VCaP (cell line): ENCODE measurements around the gene DDX41.

Source experiments
- H3K27ac ChIP-seq: fragments of 450-650 bp; 2 replicates; pipeline ENCODE4 v1.5.1; 2017
- TF ChIP-seq, protein P1 (sequence below): fragments of 450-650 bp; conservative IDR thresholded peaks from 2 replicates; pipeline ENCODE4 v1.5.1; 2017; ENCODE audit warnings: mild to moderate bottlenecking, moderate library complexity

Gene DDX41

DNA sequence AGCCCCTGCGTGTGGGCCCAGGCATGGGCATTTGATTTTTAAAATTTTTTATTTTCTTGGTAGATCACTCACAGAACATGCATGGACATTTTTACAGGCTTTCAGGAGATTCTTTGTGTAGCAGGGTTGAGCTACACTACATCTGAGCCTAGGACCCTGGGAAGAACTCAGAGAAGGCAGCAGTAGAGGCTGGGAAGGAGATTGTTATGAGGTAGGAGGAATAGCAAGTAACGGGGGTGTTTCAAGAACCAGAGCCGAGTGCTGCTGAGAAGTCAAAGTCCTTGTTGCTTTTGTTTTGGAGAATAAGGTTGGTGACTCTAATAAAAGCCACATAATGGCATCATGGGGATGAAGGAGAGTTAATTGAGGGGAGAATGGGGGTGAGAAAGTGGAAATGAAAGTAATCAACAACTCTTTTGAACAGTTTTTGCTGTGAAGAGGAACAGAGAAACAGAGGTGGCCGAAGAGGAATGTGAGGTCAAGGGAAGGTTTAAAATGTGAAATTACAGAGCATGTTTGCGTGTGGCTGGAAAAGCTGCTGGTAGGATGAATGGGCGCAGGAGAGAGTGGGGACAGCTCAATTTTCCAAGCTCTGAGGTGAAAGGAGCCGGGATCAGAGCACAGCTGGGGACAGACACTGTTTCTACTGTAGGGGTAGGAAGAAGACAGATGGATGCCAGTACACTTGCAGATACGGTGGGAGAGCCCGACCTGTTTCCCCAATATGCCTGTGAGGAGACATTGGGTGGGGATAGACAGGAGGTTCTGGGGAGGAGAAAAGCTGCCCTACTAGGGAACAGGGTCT is 14.7 kb downstream of the DDX41 start:
- TF ChIP-seq, protein P1, sequence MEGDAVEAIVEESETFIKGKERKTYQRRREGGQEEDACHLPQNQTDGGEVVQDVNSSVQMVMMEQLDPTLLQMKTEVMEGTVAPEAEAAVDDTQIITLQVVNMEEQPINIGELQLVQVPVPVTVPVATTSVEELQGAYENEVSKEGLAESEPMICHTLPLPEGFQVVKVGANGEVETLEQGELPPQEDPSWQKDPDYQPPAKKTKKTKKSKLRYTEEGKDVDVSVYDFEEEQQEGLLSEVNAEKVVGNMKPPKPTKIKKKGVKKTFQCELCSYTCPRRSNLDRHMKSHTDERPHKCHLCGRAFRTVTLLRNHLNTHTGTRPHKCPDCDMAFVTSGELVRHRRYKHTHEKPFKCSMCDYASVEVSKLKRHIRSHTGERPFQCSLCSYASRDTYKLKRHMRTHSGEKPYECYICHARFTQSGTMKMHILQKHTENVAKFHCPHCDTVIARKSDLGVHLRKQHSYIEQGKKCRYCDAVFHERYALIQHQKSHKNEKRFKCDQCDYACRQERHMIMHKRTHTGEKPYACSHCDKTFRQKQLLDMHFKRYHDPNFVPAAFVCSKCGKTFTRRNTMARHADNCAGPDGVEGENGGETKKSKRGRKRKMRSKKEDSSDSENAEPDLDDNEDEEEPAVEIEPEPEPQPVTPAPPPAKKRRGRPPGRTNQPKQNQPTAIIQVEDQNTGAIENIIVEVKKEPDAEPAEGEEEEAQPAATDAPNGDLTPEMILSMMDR = no peak
- H3K27ac ChIP-seq = peak overlapping the region; percentile 23; the same call in 1 of the 2 replicates

DNA sequence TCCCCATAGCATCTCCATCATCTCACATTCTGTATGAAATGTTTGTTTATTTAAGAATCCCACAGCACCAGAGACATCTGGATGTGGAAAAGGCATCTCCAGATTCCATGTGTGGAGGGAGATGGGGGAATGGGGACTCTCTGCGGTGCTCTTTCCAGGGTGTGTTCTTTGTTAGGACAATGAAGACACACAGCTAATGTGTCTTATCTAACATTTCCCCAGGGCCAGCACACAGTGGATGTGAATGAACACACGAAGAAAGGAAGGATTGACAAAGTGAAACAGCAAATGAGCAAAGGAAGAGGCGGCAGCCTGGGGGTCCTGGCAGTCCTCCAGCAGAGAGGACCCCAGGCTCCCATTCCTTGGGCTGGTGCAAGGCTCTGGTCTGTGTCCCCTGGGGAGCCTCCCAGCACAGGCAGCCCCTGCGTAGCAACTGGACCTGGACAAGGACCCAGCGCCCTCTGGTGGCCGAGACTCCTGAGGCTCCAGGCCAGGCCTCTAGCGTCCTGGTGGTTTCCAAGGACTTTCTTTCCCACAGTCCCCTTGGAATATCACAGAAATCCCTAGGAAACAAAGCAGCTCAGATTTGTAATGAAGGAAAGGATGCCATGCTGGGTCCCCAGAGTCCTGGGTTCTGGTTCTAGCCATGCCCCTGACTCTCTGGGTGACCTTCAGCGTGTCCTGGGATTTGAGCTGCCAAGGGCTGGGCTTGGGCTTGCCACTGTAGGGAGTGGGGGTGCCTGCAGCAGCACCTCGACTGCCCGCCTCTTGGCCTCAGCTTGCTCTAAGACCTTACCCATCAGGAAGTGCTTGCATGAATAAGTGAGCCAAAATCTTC is 15.9 kb downstream of the DDX41 start:
- H3K27ac ChIP-seq = peak overlapping the region; percentile 23; the same call in 1 of the 2 replicates
- TF ChIP-seq, protein P1 = peak; percentile 100

DNA sequence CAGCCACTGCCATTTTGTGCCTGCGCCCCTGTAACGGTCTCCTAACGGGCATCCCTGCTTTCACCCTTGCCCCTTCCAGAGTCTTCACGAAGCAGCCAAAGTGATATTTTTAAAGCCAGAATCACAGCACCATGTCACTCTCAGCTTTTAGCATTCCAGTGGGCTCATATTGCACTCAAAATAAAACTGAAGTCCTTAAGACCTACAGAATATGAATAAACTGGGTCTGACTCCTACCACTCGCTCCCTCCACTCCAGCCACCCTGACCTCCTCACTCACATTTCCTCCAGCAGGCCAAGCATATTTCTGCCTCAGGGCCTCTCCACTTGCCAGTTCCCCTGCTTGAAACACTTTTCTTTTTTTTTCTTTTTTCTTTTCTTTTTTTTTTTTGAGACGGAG is 16.9 kb downstream of the DDX41 start:
- TF ChIP-seq, protein P1 = no peak
- no peak overlapping the region for H3K27ac ChIP-seq

DNA sequence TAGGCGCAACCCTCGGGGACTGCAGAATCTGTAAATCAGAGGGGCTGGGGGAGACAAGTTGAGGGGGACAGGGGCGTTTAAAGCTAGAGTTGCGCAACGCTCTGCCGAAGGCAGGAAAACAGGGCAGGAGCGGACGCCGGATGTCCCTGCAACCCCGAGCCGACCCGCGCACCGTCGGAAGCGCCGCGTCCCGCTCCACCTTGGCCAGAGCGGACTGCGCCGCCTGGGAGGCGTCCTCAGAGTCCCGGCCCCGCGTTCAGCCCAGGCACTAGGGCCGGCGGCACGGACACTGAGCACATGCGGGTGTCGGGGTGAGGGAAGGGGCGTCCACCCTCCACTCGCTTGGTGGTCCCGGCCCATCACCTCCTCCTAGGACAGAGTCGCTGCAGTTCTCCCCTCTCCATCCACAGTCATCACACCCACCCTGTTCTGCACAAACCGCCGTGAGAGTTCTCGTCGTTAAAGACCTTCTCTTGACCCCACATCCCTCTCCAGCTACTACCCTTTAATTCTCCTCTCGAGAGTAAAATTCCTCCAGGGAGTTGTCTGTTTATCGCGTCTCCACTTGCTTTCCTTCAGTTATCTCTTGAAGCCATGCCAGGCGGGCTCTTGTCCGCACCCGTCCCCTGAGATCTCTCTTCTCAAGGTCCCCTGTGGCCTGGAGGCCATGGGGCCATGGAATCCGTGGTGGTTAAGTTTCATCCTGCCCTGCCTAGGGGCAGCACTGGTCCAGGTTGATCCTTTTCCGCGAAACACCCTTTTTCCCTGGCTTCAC is 18.6 kb downstream of the DDX41 start:
- TF ChIP-seq, protein P1 = no peak; the same call in 1 of the 2 replicates
- H3K27ac ChIP-seq = peak overlapping the region; percentile 21; the same call in 1 of the 2 replicates

DNA sequence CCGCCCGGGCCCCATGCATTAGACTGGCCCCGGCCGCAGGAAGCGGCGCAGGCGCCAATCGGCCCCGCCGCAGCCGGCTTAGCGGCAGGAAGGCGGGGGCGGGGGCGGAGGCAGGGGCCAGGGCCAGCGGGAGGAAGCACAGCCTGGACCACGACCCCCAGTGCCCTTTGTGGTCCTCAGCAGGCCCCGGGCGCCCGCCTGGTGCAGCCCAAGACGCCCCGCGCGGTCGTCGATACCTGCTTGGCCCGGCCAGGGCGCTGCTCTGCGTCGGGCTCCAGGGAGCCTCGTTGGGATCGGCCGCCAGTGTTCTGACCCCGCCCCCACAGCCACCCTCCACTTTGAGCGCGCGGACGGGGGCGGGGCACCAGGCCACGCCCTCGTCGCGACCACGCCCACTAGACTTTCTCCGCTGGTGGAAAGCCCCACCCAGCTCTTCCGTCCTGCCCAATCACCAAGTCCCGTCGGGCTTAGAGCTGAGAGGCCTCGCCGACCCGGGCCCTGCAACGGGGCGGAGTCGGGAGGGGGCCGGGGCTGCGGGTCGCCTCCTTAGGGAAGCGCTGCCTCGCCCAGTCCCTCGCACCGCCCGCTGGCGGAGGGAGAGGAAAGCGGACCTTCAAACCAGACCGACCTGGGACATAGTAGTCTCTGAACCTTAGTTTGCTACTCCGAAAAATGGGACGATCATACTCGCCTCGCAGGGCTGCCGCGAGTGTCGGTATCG is 19.3 kb downstream of the DDX41 start, which contains the start of gene PDLIM7:
Gene PDLIM7, minus strand, starts transcription at position 313 of the 721 bp plus-strand sequence. CDS start 1,092 bp downstream, outside the sequence.
- peak within 1 kb of the TSS; percentile 80 for H3K27ac ChIP-seq
- TF ChIP-seq, protein P1 = peak; percentile 53

DNA sequence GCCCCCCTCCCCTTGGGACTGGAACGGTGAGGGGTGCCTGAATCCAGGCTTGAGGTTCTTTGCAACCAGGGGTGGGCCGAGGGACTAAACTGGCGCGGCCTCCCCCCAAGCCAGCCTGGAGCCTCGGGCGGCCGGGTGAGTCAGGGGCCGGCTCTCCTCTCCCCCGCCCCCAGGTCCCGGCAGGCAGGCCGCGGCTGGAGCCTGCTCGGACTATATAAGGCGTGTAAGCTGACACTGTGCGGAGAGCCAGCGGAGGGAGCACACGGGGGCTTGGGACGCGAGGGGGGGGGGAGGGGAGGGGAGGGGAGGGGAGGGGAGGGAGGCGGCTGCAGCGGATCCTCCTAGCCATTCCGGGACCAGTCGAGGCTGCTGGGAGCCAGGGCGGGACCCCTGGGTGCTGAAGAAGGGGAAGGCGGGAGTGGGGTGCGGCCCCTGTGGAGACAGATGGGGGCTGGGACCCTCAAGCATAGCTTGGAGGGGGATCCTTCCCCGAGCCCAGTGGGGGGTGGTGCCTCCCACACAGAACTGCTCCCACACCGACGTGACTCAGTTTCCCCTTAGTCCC is 20.0 kb downstream of the DDX41 start:
- peak overlapping the region; percentile 80 for H3K27ac ChIP-seq

More for the DNA sequence above, 20.0 kb downstream of the DDX41 start:
- TF ChIP-seq, protein P1 = no peak
